ENCODE data around the gene JCHAIN. TPM values are rescaled to one million over a fixed set of nuclear protein-coding genes. Genes with fewer than 3 reads are reported as not detected.
A peak's percentile ranks its signal among the peaks of the same experiment; 100 is the strongest.
"Not testable (repeated sequence)": the region's sequence is repeated elsewhere in the genome, so short reads cannot be mapped to it uniquely, and the experiment has no call there.

Gene JCHAIN
- total RNA-seq, 2 donors from 2014 or later, result 0.62 to 2.0 TPM

GRCh38 chr4:70704215-70704930 is 38.1 kb upstream of the JCHAIN start:
- TF ChIP-seq POLR2AphosphoS5 (IDR thresholded peaks at IDR 0.05) (no peak), POLR2A (IDR thresholded peaks at IDR 0.05) (peak; percentile 47), CTCF (IDR thresholded peaks at IDR 0.05) (peak; percentile 20 to 35 (median 32))
- no peaks in the 10 kb centered on the region for H3K27me3 ChIP-seq (replicated peaks; ENCODE audit: insufficient read depth)
- H3K4me3 ChIP-seq, result peak overlapping the region; percentile 82 to 95
- H3K9me3 ChIP-seq, result no peaks in the 10 kb centered on the region
- no peaks in the 10 kb centered on the region for H3K36me3 ChIP-seq
- H3K4me1 ChIP-seq (replicated peaks), result peaks cover 3% of the 10 kb centered on the region
- WGBS, result under 1% methylated on average over 30 of the region's 58 CpGs
- peak; percentile 78 for DNase-seq (ENCODE audit: low spot score)
- peak overlapping the region; percentile 92 to 97 for H3K27ac ChIP-seq
- intact Hi-C loops (cut with DNase I), result loop anchor here (2.0 kb wide), 1 partner anchor 16 kb away; the partner anchor contains the start of gene UTP3

GRCh38 chr4:70703619-70704214 is 37.4 kb upstream of the JCHAIN start:
- Histone ChIP-seq H3K4me3 (peak overlapping the region; percentile 82 to 95), H3K9me3 (no peaks in the 10 kb centered on the region), H3K36me3 (no peaks in the 10 kb centered on the region), H3K27me3 (replicated peaks; ENCODE audit: insufficient read depth) (no peaks in the 10 kb centered on the region), H3K27ac (peak overlapping the region; percentile 92 to 97), H3K4me1 (replicated peaks) (peaks cover 3% of the 10 kb centered on the region)
- TF ChIP-seq CTCF (IDR thresholded peaks at IDR 0.05) (no peak), POLR2A (IDR thresholded peaks at IDR 0.05) (no peak), POLR2AphosphoS5 (IDR thresholded peaks at IDR 0.05) (peak; percentile 20)
- 3% methylated on average over 11 of the region's 11 CpGs for WGBS
- intact Hi-C loops (cut with DNase I), result loop anchor here (2.0 kb wide), 1 partner anchor 15 kb away; the partner anchor contains the start of gene UTP3
- peak; percentile 12 for DNase-seq (ENCODE audit: low spot score)

- H3K36me3 ChIP-seq; H3K4me3 ChIP-seq; DNase-seq (ENCODE audit: low spot score); intact Hi-C loops (cut with DNase I); H3K4me1 ChIP-seq (replicated peaks); H3K9me3 ChIP-seq; H3K27ac ChIP-seq; H3K27me3 ChIP-seq (replicated peaks; ENCODE audit: insufficient read depth): not testable (repeated sequence)
- 39% methylated on average over 2 of the region's 2 CpGs for WGBS
Measured at GRCh38 chr4:70702592-70702991, 36.3 kb upstream of the JCHAIN start.

- TF ChIP-seq POLR2AphosphoS5 (IDR thresholded peaks at IDR 0.05), result no peak
- no peak for TF ChIP-seq POLR2A (IDR thresholded peaks at IDR 0.05)
- no peaks in the 10 kb centered on the region for H3K36me3 ChIP-seq
- H3K27me3 ChIP-seq (replicated peaks; ENCODE audit: insufficient read depth), result no peaks in the 10 kb centered on the region
- 45% methylated on average over 1 of the region's 1 CpG for WGBS
- H3K9me3 ChIP-seq, result no peaks in the 10 kb centered on the region
- intact Hi-C loops (cut with DNase I), result no loop called here
- H3K4me1 ChIP-seq (replicated peaks), result no peaks in the 10 kb centered on the region
- no peak for DNase-seq (ENCODE audit: low spot score)
- H3K4me3 ChIP-seq, result no peak overlapping the region
- H3K27ac ChIP-seq, result no peak overlapping the region
Measured at GRCh38 chr4:70701271-70701670, 35.0 kb upstream of the JCHAIN start.

- Histone ChIP-seq H3K4me3 (no peak overlapping the region), H3K36me3 (no peaks in the 10 kb centered on the region), H3K4me1 (replicated peaks) (no peaks in the 10 kb centered on the region), H3K9me3 (no peaks in the 10 kb centered on the region), H3K27ac (no peak overlapping the region), H3K27me3 (replicated peaks; ENCODE audit: insufficient read depth) (no peaks in the 10 kb centered on the region)
- WGBS, result 79% methylated on average over 5 of the region's 5 CpGs
- intact Hi-C loops (cut with DNase I), result no loop called here
- TF ChIP-seq CTCF (IDR thresholded peaks at IDR 0.05) (no peak), POLR2A (IDR thresholded peaks at IDR 0.05) (no peak), POLR2AphosphoS5 (IDR thresholded peaks at IDR 0.05) (no peak)
- DNase-seq (ENCODE audit: low spot score), result no peak
Measured at GRCh38 chr4:70700712-70701111, 34.4 kb upstream of the JCHAIN start.

GRCh38 chr4:70698435-70698834 is 32.1 kb upstream of the JCHAIN start:
- intact Hi-C loops (cut with DNase I); H3K36me3 ChIP-seq; H3K27ac ChIP-seq; H3K27me3 ChIP-seq (replicated peaks; ENCODE audit: insufficient read depth); H3K4me1 ChIP-seq (replicated peaks); H3K4me3 ChIP-seq; H3K9me3 ChIP-seq; DNase-seq (ENCODE audit: low spot score): not testable (repeated sequence)
- 67% methylated on average over 8 of the region's 8 CpGs for WGBS

- H3K27ac ChIP-seq; H3K4me3 ChIP-seq; H3K9me3 ChIP-seq; H3K36me3 ChIP-seq; H3K4me1 ChIP-seq (replicated peaks); H3K27me3 ChIP-seq (replicated peaks; ENCODE audit: insufficient read depth); DNase-seq (ENCODE audit: low spot score); intact Hi-C loops (cut with DNase I): not testable (repeated sequence)
- 95% methylated on average over 7 of the region's 7 CpGs for WGBS
Measured at GRCh38 chr4:70694633-70695032, 28.3 kb upstream of the JCHAIN start.

Measured in prostate gland (tissue), 2 donors.